SJCRH30 (cell line): ENCODE measurements around the gene PPP2R3B. TPM values are rescaled to one million over a fixed set of nuclear protein-coding genes. Genes with fewer than 3 reads are reported as not detected.
"Not testable (repeated sequence)": the region's sequence is repeated elsewhere in the genome, so short reads cannot be mapped to it uniquely, and the experiment has no call there.

Source experiments
- DNase-seq, 2 experiments: peaks; one replicate each; pipeline ENCODE4 v3.0.0-alpha.2; 2015 to 2020
- H3K27ac ChIP-seq: fragments of 250-450 bp; sonication (Bioruptor Pico); 2 replicates; pipeline ENCODE4 v1.5.1; 2020; ENCODE audit warnings: mild to moderate bottlenecking, moderate library complexity
- H3K27me3 ChIP-seq: fragments of 250-450 bp; sonication (Bioruptor Pico); 2 replicates; pipeline ENCODE4 v1.5.1; 2020; ENCODE audit warnings: mild to moderate bottlenecking, moderate library complexity
- H3K36me3 ChIP-seq: fragments of 250-450 bp; sonication (Bioruptor Pico); 2 replicates; pipeline ENCODE4 v1.5.1; 2020; ENCODE audit warnings: mild to moderate bottlenecking, moderate library complexity
- H3K4me1 ChIP-seq: fragments of 250-450 bp; sonication (Bioruptor Pico); 2 replicates; pipeline ENCODE4 v1.5.1; 2020; ENCODE audit warnings: mild to moderate bottlenecking, moderate library complexity
- H3K4me3 ChIP-seq: fragments of 250-450 bp; sonication (Bioruptor Pico); 2 replicates; pipeline ENCODE4 v1.5.1; 2020; ENCODE audit warnings: mild to moderate bottlenecking, moderate library complexity
- H3K9me3 ChIP-seq: fragments of 250-450 bp; sonication (Bioruptor Pico); replicated peaks from 2 replicates; pipeline ENCODE4 v1.5.1; 2020; ENCODE audit warnings: mild to moderate bottlenecking, moderate library complexity
- total RNA-seq: library from RNA; depleted of rRNA; stranded (reverse); fragments of >200 nt; shearing (Covaris generic); gene quantifications from 2 replicates; pipeline ENCODE4 v1.2.3, GENCODE V29; 2014

PPP2R3B gene
- total RNA-seq, 1 experiment from 2014 or later: 29.2 TPM

DNA sequence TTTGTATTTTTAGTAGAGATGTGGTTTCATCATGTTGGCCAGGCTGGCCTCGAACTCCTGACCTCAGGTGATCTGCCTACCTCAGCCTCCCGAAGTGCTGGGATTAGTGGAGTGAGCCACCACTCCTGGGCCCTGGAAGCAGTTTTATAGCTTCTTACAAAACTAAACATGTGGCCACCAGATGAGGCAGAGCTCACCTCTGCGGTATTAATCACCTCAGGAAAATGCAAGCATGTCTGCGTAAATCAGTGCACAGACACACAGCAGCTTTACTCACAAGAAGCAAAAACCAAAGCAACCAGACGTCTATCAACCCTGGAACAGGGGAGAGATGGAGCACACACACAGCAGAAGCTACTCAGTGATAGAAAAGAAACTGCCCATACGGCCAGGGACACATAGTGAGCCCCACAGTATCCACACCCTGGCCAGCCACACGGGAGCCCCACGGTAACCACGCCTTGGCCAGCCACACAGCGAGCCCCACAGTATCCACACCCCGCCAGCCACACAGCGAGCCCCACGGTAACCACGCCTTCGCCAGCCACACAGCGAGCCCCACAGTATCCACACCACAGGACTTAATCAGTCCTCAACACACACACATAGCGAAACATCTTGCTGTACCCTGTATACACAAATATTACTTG is 30.2 kb downstream of the PPP2R3B start:
- no peaks in the 10 kb centered on the region for H3K27me3 ChIP-seq
- no peaks in the 10 kb centered on the region for H3K4me1 ChIP-seq
- H3K9me3 ChIP-seq: 0 out of 2 replicates have a peak, but pooled peaks cover 3% of the 10 kb centered on the region
- no peak overlapping the region for H3K4me3 ChIP-seq
- H3K27ac ChIP-seq: no peak overlapping the region
- peaks cover 29% of the 10 kb centered on the region for H3K36me3 ChIP-seq
- no peak for DNase-seq

DNA sequence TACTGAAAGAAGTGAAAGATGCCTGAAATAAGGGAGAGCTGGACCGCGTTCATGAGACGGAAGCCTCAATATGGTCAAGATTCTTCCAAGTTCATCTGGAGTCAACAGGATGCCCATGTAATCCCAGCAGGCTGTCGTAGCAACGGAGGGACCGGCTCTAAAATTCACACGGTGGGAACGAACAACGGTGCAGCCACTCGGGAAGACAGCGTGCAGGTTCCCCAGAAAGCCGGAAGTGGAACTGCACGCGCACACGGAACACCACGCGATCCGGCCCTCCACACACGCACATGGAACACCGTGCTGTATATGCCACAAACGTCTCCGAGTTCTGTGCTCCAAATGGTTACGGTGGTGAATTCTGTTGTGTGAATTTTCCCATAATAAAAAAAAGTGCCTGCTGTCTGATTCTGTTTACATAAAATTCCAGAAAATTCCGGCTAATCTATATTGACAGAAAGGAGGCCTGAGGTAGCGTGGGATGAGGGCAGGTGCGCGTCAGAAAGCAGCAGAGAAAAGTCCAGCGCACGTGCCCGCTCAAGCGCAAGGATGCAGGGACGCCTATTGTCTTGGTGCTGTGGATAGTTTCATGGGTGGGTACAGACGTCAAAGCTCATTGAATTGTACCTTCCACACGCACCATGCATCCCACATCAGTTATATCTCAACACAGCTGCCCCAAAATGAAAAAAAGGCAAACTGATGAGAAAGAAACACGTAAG is 31.2 kb downstream of the PPP2R3B start:
- Histone ChIP-seq H3K27ac (no peak overlapping the region), H3K4me3 (no peak overlapping the region), H3K4me1 (no peaks in the 10 kb centered on the region), H3K9me3 (0 out of 2 replicates have a peak, but pooled peaks cover 3% of the 10 kb centered on the region), H3K27me3 (no peaks in the 10 kb centered on the region), H3K36me3 (peaks cover 19% of the 10 kb centered on the region)
- DNase-seq: no peak

GRCh38 chrX:353566-354535 is 32.9 kb downstream of the PPP2R3B start:
- Histone ChIP-seq H3K27ac (no peak overlapping the region), H3K27me3 (no peaks in the 10 kb centered on the region), H3K4me3 (no peak overlapping the region), H3K4me1 (no peaks in the 10 kb centered on the region), H3K9me3 (no peaks in the 10 kb centered on the region), H3K36me3 (peaks cover 7% of the 10 kb centered on the region)
- no peak for DNase-seq

DNA sequence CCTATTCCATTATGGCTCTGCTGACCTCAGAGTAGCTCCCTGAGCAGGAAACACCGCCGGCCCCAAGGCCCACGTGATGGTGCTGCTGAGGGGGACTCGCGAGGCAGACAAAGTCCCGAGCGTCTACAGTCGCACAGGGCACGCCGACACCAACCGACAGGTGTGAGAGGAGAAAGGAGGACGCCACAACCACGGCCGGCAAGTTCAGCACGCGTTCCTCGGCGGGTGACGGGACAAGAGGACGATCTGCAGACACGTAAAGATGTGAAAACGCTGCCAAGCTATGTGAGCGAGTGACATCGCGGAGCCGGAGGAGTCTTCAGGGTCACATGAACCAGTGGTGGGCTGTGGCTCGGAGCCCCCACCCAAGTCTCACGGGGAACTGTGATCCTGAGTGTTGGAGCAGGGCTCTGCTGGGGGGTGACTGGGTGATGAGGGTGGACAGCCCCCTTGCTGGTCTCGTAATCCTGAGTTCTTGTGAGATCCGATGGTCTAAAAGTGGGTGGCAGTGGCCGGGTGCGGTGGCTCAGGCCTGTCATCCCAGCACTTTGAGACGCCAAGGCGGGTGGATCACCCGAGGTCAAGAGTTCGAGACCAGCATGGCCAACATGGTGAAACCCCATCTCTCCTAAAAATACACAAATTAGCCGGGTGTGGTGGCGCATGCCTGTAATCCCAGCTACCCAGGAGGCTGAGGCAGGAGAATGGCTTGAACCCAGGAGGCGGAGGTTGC is 34.0 kb downstream of the PPP2R3B start:
- Histone ChIP-seq H3K9me3 (no peaks in the 10 kb centered on the region), H3K4me1 (no peaks in the 10 kb centered on the region), H3K27me3 (no peaks in the 10 kb centered on the region), H3K27ac (no peak overlapping the region), H3K36me3 (peaks cover 7% of the 10 kb centered on the region), H3K4me3 (no peak overlapping the region)
- no peak for DNase-seq

DNA sequence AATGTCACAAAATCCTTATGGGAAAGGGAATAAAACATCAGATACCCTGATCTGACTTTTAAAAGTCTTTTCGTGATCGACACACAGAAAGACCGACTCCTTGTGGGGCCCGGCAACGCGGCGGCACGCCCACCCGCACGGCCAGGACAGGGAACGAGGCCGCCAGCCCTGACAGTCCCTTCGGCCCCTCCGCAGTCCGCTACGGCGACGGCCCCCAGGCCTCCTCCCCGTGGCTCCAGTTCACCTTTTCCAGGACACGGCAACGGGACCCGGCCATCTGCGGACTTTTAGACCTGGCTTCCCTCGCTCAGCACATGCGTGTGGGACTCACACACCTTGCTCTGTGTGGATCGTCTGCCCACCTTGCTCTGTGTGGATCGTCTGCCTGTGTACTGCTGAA is 34.5 kb downstream of the PPP2R3B start:
- H3K27me3 ChIP-seq: no peaks in the 10 kb centered on the region
- H3K4me3 ChIP-seq: no peak overlapping the region
- no peaks in the 10 kb centered on the region for H3K4me1 ChIP-seq

GRCh38 chrX:351736-352135 is 35.0 kb downstream of the PPP2R3B start:
- H3K4me3 ChIP-seq: no peak overlapping the region
- DNase-seq: no peak

More for the DNA sequence above, 34.5 kb downstream of the PPP2R3B start:
- Histone ChIP-seq H3K9me3 (no peaks in the 10 kb centered on the region), H3K36me3 (peaks cover 7% of the 10 kb centered on the region), H3K27ac (no peak overlapping the region)
- DNase-seq: no peak

GRCh38 chrX:351324-351641 is 35.4 kb downstream of the PPP2R3B start:
- not testable (repeated sequence) for H3K36me3 ChIP-seq, DNase-seq, H3K27me3 ChIP-seq, H3K4me1 ChIP-seq, H3K27ac ChIP-seq, H3K9me3 ChIP-seq, H3K4me3 ChIP-seq

More at GRCh38 chrX:351736-352135, 35.0 kb downstream of the PPP2R3B start:
- Histone ChIP-seq H3K4me1 (no peaks in the 10 kb centered on the region), H3K36me3 (peaks cover 7% of the 10 kb centered on the region), H3K9me3 (no peaks in the 10 kb centered on the region), H3K27me3 (no peaks in the 10 kb centered on the region), H3K27ac (no peak overlapping the region)

- H3K27ac ChIP-seq: no peak overlapping the region
- peaks cover 7% of the 10 kb centered on the region for H3K36me3 ChIP-seq
- no peaks in the 10 kb centered on the region for H3K9me3 ChIP-seq
- DNase-seq: no peak
- H3K4me3 ChIP-seq: no peak overlapping the region
- no peaks in the 10 kb centered on the region for H3K4me1 ChIP-seq
- no peaks in the 10 kb centered on the region for H3K27me3 ChIP-seq
Observed at GRCh38 chrX:350534-351323, 36.0 kb downstream of the PPP2R3B start.

GRCh38 chrX:350148-350533 is 36.6 kb downstream of the PPP2R3B start:
- no peaks in the 10 kb centered on the region for H3K27me3 ChIP-seq
- peaks cover 7% of the 10 kb centered on the region for H3K36me3 ChIP-seq
- no peak overlapping the region for H3K4me3 ChIP-seq
- no peaks in the 10 kb centered on the region for H3K4me1 ChIP-seq
- DNase-seq: no peak
- H3K9me3 ChIP-seq: no peaks in the 10 kb centered on the region
- H3K27ac ChIP-seq: no peak overlapping the region

DNA sequence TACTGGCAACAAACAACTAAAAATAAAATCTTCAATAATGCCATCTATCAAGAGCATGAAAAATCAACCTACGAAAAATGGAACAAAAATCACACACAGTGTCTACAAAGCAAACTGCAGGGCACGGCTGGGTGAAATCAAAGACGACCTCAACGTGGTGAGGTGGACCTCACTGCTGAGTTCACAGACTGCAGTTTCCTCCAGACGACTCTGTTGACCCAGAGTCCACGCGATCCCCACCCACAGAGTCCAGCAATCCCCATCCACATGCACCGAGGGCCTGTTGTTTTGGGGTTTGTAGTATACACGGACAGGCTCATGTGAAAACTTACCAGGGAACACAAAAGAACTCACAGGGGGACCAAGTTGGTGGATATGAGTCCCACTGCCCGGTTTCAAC is 37.0 kb downstream of the PPP2R3B start:
- Histone ChIP-seq H3K9me3 (no peaks in the 10 kb centered on the region), H3K27ac (no peak overlapping the region), H3K36me3 (peaks cover 12% of the 10 kb centered on the region), H3K4me3 (no peak overlapping the region), H3K4me1 (no peaks in the 10 kb centered on the region), H3K27me3 (no peaks in the 10 kb centered on the region)
- no peak for DNase-seq

GRCh38 chrX:349196-349595 is 37.5 kb downstream of the PPP2R3B start:
- Histone ChIP-seq H3K4me3 (no peak overlapping the region), H3K9me3 (no peaks in the 10 kb centered on the region), H3K27me3 (no peaks in the 10 kb centered on the region), H3K4me1 (no peaks in the 10 kb centered on the region), H3K36me3 (peaks cover 16% of the 10 kb centered on the region), H3K27ac (no peak overlapping the region)
- DNase-seq: no peak

DNA sequence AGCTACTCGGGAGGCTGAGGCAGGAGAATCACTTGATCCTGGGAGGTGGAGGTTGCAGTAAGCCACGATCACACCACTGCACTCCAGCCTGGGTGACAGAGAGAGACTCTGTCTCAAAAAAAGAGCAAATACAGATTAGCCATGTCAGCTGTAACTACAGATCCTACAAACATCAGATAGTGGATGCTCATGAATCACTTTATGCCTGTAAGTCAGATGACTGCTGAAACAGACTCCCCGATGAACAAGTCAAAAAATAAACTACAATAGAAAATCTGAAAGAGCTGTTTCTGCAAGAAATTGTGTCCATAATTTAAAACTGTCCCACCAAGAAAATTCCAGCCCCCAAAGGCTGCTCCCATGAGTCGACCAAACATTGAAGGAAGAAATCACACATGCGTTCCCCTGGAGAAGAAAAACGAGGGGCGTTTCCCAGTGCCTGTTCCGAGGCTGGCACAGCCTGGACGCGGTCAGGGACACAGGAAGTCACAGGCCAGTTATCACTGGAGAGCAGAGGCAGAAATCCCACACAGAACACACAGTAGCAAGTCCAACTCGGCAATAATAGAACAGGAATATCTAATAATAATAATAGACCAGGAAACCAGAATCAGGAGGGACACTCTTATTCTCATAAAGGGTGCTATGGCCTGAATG is 38.1 kb downstream of the PPP2R3B start:
- H3K4me1 ChIP-seq: no peaks in the 10 kb centered on the region
- peaks cover 16% of the 10 kb centered on the region for H3K36me3 ChIP-seq
- H3K27me3 ChIP-seq: no peaks in the 10 kb centered on the region
- no peak overlapping the region for H3K4me3 ChIP-seq
- no peak for DNase-seq
- no peak overlapping the region for H3K27ac ChIP-seq
- H3K9me3 ChIP-seq: no peaks in the 10 kb centered on the region

GRCh38 chrX:347351-348117 is 39.2 kb downstream of the PPP2R3B start:
- no peaks in the 10 kb centered on the region for H3K9me3 ChIP-seq
- no peaks in the 10 kb centered on the region for H3K27me3 ChIP-seq
- H3K27ac ChIP-seq: no peak overlapping the region
- no peak overlapping the region for H3K4me3 ChIP-seq
- peaks cover 16% of the 10 kb centered on the region for H3K36me3 ChIP-seq
- H3K4me1 ChIP-seq: no peaks in the 10 kb centered on the region
- DNase-seq: no peak
